GM19023 (cell line): ENCODE measurements around the gene ABCC1.

Experiments
- ATAC-seq: cut with Tn5 transposase; IDR thresholded peaks from one replicate; pipeline ENCODE4 v1.9.1; 2021; ENCODE audit warnings: mild to moderate bottlenecking, moderate library complexity; ENCODE audit not compliant: unreplicated experiment

The ABCC1 gene

DNA sequence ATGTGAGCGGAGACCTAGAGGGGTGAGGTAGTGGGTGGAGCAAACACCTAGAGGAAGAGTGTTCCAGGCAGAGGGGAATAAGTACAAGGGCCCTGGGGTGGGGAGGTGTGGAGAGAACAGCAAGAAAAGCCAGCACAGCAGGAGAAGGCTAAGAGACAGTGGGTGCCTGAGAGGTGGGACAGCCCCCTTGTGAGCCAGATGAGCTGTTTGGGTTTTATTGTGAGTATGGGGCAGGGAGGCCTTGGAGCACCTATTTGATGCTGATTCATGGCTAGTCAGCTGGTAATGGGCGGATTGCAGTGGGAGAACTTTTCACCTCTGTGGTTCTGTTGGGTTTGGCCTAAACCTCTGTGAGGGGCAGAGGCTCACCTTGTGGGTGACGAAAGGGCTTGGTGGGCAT is 68.4 kb downstream of the ABCC1 start:
- no peak for ATAC-seq

GRCh38 chr16:16018705-16019104 is 69.3 kb downstream of the ABCC1 start:
- ATAC-seq, result no peak

DNA sequence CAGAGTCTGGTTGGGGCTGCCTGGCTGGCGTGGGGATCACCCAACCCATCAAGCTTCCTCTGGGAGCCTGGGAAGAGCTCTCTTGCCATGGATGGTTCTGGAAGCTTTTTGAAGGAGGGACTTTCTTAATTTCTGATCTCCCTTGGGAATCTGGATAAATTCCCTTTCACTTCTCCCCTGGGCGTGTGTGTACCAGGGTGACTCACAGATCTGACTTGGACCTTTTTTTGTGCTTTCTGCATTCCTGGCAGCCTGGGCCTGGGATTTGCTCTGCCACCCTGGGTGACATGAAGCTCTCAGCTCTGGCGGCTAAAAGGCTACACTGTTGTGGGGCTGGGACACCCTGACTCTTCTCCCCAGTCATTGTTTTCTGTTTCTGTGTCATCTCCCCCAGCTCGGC is 70.1 kb downstream of the ABCC1 start:
- ATAC-seq, result no peak

DNA sequence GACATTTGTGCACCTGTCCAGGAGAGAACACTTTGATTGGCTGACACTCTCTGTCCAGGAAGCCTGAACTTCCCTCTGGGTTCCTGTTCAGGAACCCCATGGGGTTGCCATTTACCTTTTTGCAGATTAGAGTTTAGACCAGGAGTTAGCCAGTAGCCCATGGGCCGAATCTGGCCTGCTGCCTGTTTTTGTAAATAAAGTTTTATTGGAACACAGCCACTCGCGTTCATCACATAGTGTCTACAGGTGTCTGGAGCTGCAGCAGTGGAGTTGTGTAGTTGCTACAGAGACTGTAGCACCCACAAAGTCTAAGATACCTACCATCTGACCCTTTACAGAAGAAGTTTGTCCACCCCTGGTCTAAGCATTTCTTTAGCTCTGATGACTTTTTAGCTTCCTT is 70.9 kb downstream of the ABCC1 start:
- ATAC-seq, result no peak

DNA sequence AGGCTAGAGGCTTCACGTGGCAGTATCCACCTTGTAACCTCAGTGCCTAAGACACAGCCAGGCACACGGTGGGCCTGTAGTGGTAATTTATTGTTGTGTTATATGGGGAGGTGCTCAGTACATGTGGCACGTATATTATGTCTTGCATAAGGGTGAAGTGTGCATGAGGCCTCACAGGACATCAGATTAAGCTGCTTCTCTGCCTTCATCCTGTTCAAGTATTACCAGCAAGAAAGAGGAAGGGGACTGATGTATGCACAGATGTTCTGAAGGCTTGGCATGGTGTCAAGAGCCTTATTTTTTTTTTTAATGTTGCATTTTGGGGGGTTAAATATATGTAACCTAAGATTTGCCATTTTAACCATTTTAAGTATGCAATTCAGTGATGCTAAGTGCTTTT is 71.6 kb downstream of the ABCC1 start:
- no peak for ATAC-seq

DNA sequence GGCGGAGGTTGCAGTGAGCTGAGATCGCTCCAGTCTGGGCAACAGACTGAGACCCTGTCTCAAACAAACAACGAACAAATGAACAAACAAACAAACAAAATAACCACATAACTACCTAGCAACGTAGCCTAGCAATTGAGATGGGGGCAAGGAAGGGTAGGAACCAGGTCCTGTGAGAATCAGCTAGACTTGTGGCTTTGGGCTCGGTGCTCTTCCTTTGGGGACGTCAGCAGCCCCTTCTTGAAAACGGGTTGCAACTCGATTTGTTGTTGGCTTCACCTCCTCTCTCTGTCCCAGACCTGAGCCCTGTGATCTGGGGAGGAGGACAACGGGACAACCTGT is 72.2 kb downstream of the ABCC1 start:
- no peak for ATAC-seq

GRCh38 chr16:16021988-16022682 is 72.7 kb downstream of the ABCC1 start:
- no peak for ATAC-seq

DNA sequence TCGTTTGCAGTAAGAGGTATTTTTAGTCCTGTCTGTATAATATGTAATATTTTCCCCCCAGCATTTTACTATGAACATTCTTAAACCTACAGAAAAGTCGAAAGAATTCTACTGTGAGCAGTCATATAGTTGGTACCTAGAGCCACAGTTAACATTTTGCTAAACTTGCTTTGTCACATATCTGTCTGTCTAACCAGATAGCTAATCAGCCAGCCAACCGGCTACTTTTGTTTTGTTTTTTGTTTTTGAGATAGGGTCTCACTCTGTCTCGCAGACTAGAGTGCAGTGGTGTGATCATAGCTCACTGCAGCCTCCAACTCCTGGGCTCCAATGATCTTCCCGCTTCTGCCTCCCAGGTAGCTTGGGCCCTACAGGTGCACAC is 73.3 kb downstream of the ABCC1 start:
- ATAC-seq, result no peak

GRCh38 chr16:16025214-16025968 is 76.0 kb downstream of the ABCC1 start:
- peak; percentile 59 for ATAC-seq

DNA sequence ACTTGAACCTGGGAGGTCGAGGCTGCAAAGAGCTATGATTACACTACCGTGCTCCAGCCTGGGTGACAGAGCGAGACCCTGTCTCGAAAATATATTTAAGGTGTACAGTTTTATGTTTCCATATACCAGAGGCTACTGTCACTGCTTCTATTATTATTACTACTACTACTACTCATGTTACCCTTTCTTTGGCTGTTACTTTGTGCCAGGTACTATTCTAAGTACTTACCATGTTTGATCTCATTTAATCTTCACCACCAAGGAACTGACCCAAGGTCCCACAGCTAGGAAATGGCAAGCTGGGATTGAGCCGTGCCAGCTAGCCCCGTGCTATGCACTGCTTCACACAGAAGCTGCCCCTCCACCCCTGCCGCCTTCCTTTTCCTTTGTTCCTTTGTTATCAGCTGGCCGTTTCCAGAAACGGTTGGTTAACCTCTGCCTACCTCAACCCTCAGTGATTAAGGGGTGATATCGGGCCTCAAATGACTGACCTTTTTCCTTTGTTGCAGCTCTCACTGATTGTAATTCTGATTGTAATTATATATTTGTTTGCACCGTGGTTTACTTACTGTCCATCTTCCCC is 78.4 kb downstream of the ABCC1 start:
- ATAC-seq, result no peak

DNA sequence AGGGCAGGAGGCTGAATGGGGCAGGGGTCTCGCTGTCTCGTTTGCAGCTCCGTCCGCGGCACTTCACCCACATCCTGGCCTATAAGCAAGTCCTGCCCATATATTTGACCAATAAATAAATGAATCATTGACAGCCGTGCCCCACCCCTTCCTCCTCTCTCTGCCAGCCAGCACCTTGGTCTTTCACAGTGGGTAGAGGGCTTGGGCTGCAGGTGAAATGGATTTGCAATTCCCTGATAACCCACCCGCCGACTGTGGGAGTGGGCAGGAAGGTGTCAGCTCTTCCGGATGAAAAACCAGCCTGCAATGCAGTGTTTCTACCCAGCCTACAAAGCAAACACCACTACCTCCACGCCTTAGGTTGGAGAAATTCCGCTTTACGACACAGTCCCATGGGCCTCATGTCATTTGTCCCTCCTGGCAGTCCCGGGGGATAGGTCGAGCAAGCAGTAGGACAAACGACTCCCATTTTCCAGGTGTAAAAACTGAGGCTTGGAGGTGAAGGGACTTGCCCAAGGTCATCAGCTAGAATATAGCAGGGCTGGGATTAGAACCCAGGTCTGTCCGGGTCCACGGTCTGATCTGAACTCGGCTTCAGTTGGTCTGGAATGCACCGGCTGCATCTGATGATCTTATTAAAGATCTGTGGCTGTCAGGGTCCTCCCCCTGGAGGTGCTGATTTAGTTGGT is 79.0 kb downstream of the ABCC1 start:
- no peak for ATAC-seq

- no peak for ATAC-seq
Observed at GRCh38 chr16:16029431-16030011, 80.1 kb downstream of the ABCC1 start.

DNA sequence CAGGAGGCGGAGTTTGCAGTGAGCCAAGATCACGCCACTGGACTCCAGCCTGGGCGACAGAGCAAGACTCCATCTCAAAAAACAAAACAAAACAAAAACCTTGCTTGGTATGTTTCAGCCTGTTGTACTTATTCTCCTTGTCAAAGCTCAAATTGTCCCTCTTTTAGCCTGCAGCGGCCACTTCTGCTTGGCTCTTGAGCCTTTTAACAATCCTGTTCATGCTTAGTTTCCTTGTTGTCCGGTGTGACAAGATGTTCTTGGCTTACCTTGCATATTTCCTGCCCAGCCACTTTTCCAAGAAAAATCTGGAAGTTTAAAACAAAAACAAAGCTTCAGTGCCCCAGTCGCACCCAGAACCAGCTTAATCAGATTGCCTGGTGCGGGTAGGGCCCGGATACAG is 81.0 kb downstream of the ABCC1 start:
- no peak for ATAC-seq

DNA sequence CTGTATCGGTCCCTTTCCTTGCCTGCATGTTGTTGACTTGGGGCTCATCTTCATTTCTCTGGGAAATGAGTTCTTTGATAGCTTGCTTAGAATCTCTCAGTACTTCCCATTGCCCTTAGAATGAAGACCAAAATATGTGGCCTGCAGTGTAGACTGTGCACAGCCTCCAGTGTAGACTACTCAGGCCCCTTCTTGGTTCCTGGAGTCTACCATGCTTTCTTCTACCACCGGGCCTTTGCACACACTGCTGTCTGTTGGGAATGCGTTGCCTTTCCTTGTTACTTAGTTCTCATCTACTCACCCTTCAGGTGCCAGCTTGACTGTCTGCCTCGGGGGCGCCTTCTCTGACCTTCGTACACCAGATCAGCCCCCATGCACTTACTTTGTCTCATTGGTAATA is 82.0 kb downstream of the ABCC1 start:
- ATAC-seq, result no peak

DNA sequence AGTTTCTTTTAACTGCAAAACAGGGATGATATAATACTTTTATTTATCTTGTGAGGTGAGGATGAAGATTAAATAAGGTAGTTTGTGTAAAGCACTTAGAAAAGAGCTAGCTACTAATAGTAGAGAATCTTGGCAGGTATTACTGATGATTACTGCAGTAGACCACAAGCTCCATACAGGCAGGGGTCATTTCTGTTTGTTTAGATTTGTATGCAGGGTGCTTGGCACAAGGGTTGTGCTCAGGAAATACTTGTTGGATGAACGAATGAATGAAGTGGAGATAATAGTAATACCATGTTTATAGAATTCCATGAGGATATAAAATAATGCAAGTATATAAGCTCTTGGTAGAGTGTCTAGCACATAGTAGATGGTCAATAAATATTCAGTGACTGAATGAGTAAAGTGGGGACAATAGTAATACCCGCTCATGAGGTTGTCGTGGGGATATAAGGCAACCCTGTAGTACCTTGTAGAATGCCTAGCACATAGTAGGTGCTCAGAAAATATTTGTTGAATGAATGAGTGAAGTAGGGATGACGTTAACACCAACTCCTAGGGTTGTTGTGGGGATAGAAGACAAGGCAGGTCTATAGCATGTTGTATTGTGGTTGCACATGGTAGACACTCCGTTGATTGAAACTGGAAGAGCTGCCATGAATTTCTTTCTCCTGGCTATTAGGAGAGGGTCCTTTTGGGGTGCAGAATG is 83.0 kb downstream of the ABCC1 start:
- ATAC-seq, result no peak

GRCh38 chr16:16033208-16033717 is 83.8 kb downstream of the ABCC1 start:
- no peak for ATAC-seq

- ATAC-seq, result no peak
Observed at GRCh38 chr16:16036359-16036792, 87.0 kb downstream of the ABCC1 start.

GRCh38 chr16:16037521-16037920 is 88.1 kb downstream of the ABCC1 start:
- ATAC-seq, result no peak

GRCh38 chr16:16037970-16038369 is 88.6 kb downstream of the ABCC1 start:
- ATAC-seq, result no peak

GRCh38 chr16:16038950-16039349 is 89.5 kb downstream of the ABCC1 start:
- no peak for ATAC-seq
